ENCODE measurements around the gene FGF9.

FGF9 gene

DNA sequence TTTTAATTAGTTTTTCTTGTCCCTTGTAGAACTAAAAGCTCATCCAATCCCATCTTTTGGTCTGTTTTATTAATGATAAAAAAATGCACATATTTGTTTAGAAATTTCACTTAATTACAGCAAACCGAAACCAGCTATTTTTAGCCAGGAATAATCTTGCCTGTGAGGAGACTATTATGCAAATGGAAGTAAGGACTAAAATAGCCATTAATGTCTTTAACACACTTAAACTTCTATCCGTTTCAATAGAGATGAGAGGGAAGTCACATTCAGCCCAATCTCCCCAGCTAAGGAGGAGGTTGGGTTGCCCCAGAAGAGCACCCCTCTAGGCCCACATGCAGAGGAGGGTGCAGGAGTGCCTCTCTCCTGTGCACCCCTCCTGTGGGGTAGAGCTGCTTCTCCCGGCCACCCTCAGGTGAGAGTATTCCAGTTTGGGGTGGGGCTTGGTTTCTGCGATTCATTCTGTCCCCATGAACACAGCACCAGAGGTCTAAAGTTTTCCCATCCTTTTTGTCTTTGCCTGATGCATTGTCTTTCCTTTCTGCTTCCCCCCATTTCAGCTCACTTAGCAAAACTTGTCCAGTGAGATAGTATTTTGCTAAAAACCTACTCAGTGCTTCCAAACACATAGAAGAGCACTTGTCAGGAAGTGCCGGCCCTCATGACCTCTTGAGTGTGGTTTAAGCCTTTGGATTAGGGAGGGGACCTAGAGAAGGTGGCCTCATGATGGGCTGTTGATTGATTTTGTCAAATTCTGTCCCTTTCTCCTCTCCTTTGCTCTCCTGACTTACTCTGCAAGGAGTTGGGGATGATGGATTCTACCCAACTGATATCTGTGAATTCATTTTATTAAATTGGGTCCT, 28.2 kb downstream of the FGF9 start:
- TF ChIP-seq POLR2AphosphoS5 (IDR thresholded peaks at IDR 0.05; ENCODE audit: low read depth, low read length): no peak
- no peak for TF ChIP-seq SPI1 (IDR thresholded peaks at IDR 0.05; ENCODE audit: low read depth, low read length)
- no peak for TF ChIP-seq TAF1 (IDR thresholded peaks at IDR 0.05; ENCODE audit: low read depth, low read length)
- no peak for TF ChIP-seq POU2F2 (IDR thresholded peaks at IDR 0.05; ENCODE audit: low read depth, low read length)
- TF ChIP-seq PAX5 (IDR thresholded peaks at IDR 0.05; ENCODE audit: insufficient read depth, low read length, severe bottlenecking): no peak
- no peak for FAIRE-seq
- no peak for DNase-seq (ENCODE audit: insufficient read length, low spot score)

DNA sequence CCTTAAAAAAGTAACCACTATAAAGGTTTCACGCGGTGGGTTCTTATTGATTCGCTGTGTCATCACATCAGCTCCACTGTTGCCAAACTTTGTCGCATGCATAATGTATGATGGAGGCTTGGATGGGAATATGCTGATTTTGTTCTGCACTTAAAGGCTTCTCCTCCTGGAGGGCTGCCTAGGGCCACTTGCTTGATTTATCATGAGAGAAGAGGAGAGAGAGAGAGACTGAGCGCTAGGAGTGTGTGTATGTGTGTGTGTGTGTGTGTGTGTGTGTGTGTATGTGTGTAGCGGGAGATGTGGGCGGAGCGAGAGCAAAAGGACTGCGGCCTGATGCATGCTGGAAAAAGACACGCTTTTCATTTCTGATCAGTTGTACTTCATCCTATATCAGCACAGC, 30.6 kb downstream of the FGF9 start:
- no peak for FAIRE-seq
- TF ChIP-seq POLR2AphosphoS5 (IDR thresholded peaks at IDR 0.05; ENCODE audit: low read depth, low read length): no peak
- TF ChIP-seq PAX5 (IDR thresholded peaks at IDR 0.05; ENCODE audit: insufficient read depth, low read length, severe bottlenecking): no peak
- TF ChIP-seq SPI1 (IDR thresholded peaks at IDR 0.05; ENCODE audit: low read depth, low read length): no peak
- no peak for TF ChIP-seq POU2F2 (IDR thresholded peaks at IDR 0.05; ENCODE audit: low read depth, low read length)
- TF ChIP-seq POLR2A (IDR thresholded peaks at IDR 0.05; ENCODE audit: low read depth, low read length): no peak

DNA sequence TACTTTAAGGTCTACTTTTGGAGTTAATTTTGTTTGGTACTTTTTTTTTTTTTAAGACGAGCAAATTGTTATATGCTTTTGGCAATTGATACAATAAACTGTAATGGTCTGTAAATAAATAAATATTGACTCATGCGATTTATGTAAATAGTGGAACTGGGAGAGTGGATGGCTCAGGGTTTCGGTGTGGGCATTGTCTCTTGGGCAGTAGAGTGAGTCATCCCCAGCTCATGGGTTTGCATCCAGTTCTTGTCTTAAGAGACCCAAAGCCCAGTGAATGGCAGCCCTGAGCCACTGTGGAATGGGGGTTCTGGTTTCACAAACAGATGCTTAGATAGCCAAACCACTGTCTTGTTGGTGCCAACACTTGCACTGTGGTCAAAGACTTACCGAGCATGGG, 33.0 kb downstream of the FGF9 start:
- no peak for TF ChIP-seq POLR2A (IDR thresholded peaks at IDR 0.05; ENCODE audit: low read depth, low read length)
- TF ChIP-seq PAX5 (IDR thresholded peaks at IDR 0.05; ENCODE audit: insufficient read depth, low read length, severe bottlenecking): no peak
- no peak for TF ChIP-seq POLR2AphosphoS5 (IDR thresholded peaks at IDR 0.05; ENCODE audit: low read depth, low read length)
- no peak for TF ChIP-seq POU2F2 (IDR thresholded peaks at IDR 0.05; ENCODE audit: low read depth, low read length)
- no peak for TF ChIP-seq SPI1 (IDR thresholded peaks at IDR 0.05; ENCODE audit: low read depth, low read length)
- TF ChIP-seq TAF1 (IDR thresholded peaks at IDR 0.05; ENCODE audit: low read depth, low read length): no peak
- FAIRE-seq (no peak), DNase-seq (ENCODE audit: insufficient read length, low spot score) (no peak)

More for the DNA sequence above, 30.6 kb downstream of the FGF9 start:
- no peak for DNase-seq (ENCODE audit: insufficient read length, low spot score)

DNA sequence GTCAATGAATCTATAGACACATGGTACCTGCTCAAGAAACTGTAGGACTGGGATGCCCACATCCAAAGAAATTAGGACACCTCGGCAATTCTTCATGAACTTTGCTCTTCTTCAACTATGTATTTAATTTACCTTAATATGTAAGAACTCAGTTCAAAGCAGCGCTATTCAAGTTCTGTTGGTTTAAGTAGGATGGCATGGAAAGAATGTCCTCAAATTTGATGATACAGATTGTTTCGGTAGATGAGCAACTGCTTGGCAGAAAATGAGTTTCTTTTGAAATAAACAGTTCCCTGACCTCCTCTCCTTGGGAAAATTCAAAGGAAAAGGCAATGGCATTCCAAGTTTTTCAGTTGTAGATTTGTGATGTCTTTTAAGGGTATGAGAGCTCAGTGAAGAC, 36.7 kb downstream of the FGF9 start:
- DNase-seq (ENCODE audit: insufficient read length, low spot score) (no peak), FAIRE-seq (no peak)
- no peak for TF ChIP-seq POLR2AphosphoS5 (IDR thresholded peaks at IDR 0.05; ENCODE audit: low read depth, low read length)
- TF ChIP-seq POLR2A (IDR thresholded peaks at IDR 0.05; ENCODE audit: low read depth, low read length): no peak
- TF ChIP-seq PAX5 (IDR thresholded peaks at IDR 0.05; ENCODE audit: insufficient read depth, low read length, severe bottlenecking): no peak
- no peak for TF ChIP-seq POU2F2 (IDR thresholded peaks at IDR 0.05; ENCODE audit: low read depth, low read length)

DNA sequence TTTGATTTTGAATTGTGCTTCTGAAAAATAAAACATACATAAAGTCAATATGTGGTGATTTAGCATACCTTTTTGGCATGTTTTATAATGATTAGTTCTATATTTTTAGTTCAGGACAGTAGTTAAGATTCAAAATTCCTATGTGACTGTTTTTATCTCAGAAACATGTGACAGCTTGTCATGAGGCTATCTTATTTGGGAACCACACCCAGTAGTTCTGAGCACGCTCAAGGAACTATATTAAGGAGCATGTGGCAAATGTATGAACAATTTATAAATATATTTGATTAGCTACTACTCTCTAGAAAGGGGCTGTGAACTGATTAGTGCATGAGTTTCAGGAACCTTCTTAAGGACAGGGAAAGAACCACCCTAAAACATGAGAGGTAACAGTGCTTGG, 38.8 kb downstream of the FGF9 start:
- DNase-seq (ENCODE audit: insufficient read length, low spot score) (no peak), FAIRE-seq (no peak)
- TF ChIP-seq POU2F2 (IDR thresholded peaks at IDR 0.05; ENCODE audit: low read depth, low read length): no peak
- no peak for TF ChIP-seq PAX5 (IDR thresholded peaks at IDR 0.05; ENCODE audit: insufficient read depth, low read length, severe bottlenecking)
- TF ChIP-seq POLR2A (IDR thresholded peaks at IDR 0.05; ENCODE audit: low read depth, low read length): no peak
- no peak for TF ChIP-seq SPI1 (IDR thresholded peaks at IDR 0.05; ENCODE audit: low read depth, low read length)
- no peak for TF ChIP-seq TAF1 (IDR thresholded peaks at IDR 0.05; ENCODE audit: low read depth, low read length)
- TF ChIP-seq POLR2AphosphoS5 (IDR thresholded peaks at IDR 0.05; ENCODE audit: low read depth, low read length): no peak

DNA sequence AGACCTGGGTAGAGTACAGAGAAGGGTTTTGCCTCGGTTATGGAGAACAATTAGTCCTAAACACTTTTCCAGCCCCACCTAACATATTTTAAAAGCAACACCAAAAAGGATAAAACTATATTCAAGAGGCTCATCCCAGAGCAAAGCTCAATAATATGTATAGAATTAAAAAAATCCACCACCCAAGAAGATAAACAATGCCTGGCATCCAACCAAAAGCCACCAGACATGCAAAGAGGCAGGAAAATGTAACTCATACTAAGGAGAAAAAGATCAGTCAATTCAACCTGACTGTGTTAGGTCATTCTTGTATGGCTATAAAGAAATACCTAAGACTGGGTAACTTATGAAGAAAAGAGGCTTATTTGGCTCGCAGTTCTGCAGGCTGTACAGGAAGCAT, 39.3 kb downstream of the FGF9 start:
- TF ChIP-seq TAF1 (IDR thresholded peaks at IDR 0.05; ENCODE audit: low read depth, low read length): no peak
- no peak for TF ChIP-seq SPI1 (IDR thresholded peaks at IDR 0.05; ENCODE audit: low read depth, low read length)
- no peak for TF ChIP-seq POLR2AphosphoS5 (IDR thresholded peaks at IDR 0.05; ENCODE audit: low read depth, low read length)
- no peak for TF ChIP-seq PAX5 (IDR thresholded peaks at IDR 0.05; ENCODE audit: insufficient read depth, low read length, severe bottlenecking)
- TF ChIP-seq POLR2A (IDR thresholded peaks at IDR 0.05; ENCODE audit: low read depth, low read length): no peak
- no peak for TF ChIP-seq POU2F2 (IDR thresholded peaks at IDR 0.05; ENCODE audit: low read depth, low read length)
- DNase-seq (ENCODE audit: insufficient read length, low spot score) (no peak), FAIRE-seq (no peak)

DNA sequence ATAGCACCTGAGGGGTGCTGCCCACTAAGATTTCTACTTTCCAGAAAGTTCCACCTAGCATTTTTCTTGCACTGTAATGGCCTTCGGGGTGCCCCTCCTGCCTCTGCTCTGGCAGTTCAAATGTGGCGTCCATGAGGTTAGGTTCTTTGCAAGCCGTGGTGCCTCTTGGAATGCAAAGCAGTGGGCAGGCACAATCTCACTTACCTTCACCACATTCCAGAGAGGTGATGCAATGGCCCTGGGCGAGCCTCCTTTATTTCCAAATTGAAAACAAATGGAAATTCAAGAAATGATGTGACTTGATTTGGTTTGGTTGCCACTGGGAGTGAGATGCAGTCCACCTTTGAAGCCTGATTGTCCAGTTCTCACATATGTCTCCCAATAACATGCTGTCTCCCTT, 46.9 kb downstream of the FGF9 start:
- no peak for TF ChIP-seq POLR2AphosphoS5 (IDR thresholded peaks at IDR 0.05; ENCODE audit: low read depth, low read length)
- TF ChIP-seq POU2F2 (IDR thresholded peaks at IDR 0.05; ENCODE audit: low read depth, low read length): no peak
- no peak for TF ChIP-seq TAF1 (IDR thresholded peaks at IDR 0.05; ENCODE audit: low read depth, low read length)
- TF ChIP-seq SPI1 (IDR thresholded peaks at IDR 0.05; ENCODE audit: low read depth, low read length): no peak
- TF ChIP-seq POLR2A (IDR thresholded peaks at IDR 0.05; ENCODE audit: low read depth, low read length): no peak
- no peak for TF ChIP-seq PAX5 (IDR thresholded peaks at IDR 0.05; ENCODE audit: insufficient read depth, low read length, severe bottlenecking)
- FAIRE-seq: no peak

DNA sequence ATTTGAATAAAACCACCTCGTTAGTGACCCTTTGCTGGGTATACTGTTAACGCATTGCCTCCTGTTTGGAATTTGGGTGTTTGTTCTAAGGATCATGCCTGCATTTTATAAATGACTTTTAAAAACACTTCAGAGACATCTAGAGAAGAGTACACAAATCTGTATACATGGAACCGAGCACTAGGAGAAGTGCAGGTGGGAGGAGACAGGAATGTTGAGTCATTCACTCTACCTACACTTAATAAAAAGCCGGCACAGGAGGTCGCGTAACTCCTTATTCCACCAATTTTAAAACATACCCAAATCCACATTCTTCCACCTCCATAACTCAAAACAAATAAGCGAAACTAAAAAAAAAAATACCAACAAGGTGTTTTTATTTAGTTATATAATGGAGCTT, 48.6 kb downstream of the FGF9 start:
- DNase-seq (ENCODE audit: insufficient read length, low spot score) (no peak), FAIRE-seq (no peak)
- TF ChIP-seq POU2F2 (IDR thresholded peaks at IDR 0.05; ENCODE audit: low read depth, low read length) (no peak), PAX5 (IDR thresholded peaks at IDR 0.05; ENCODE audit: insufficient read depth, low read length, severe bottlenecking) (no peak), SPI1 (IDR thresholded peaks at IDR 0.05; ENCODE audit: low read depth, low read length) (no peak), TAF1 (IDR thresholded peaks at IDR 0.05; ENCODE audit: low read depth, low read length) (no peak), POLR2AphosphoS5 (IDR thresholded peaks at IDR 0.05; ENCODE audit: low read depth, low read length) (no peak), POLR2A (IDR thresholded peaks at IDR 0.05; ENCODE audit: low read depth, low read length) (no peak)

More for the DNA sequence above, 46.9 kb downstream of the FGF9 start:
- no peak for DNase-seq (ENCODE audit: insufficient read length, low spot score)

DNA sequence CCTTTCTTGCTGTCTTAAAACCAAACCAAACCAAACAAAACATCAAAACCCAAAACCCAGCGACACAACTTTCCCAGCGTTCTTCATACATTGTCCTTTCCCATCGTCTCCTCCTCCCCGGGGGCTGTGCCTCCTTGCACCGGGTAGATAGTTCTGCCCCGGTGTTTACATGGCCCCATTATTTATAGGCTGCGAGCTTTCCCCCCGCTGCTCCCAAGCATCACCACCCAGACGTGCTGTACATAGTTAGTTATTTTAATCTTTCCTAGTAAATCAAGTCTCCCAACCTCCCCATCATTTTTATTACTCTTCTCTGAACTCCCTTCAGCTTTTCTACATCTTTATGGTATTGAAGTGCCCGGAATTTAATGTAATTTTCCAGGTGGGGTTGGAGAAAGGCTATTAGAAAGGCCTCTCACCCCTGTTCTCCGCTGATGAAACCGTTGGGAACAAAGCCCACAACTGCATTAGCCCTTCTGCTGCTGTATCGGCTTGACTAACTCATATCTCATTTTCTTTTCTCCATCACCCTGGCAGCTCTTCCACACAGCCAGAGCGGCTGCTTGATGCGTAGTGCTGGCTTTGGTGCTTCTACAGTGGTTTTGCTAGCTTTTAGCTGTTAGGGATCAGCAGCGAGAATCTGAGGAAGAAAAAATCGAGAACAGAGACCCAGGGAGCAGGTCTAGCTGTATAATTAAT, 53.1 kb downstream of the FGF9 start:
- FAIRE-seq (no peak), DNase-seq (ENCODE audit: insufficient read length, low spot score) (no peak)
- TF ChIP-seq POU2F2 (IDR thresholded peaks at IDR 0.05; ENCODE audit: low read depth, low read length) (no peak), PAX5 (IDR thresholded peaks at IDR 0.05; ENCODE audit: insufficient read depth, low read length, severe bottlenecking) (no peak), POLR2A (IDR thresholded peaks at IDR 0.05; ENCODE audit: low read depth, low read length) (no peak), POLR2AphosphoS5 (IDR thresholded peaks at IDR 0.05; ENCODE audit: low read depth, low read length) (no peak), SPI1 (IDR thresholded peaks at IDR 0.05; ENCODE audit: low read depth, low read length) (no peak)
